Measurements from ENCODE around the gene PLD4. TPM values are rescaled to one million over a fixed set of nuclear protein-coding genes. Genes with fewer than 3 reads are reported as not detected.
A peak's percentile ranks its signal among the peaks of the same experiment; 100 is the strongest.
"Not testable (repeated sequence)": the region's sequence is repeated elsewhere in the genome, so short reads cannot be mapped to it uniquely, and the experiment has no call there.

PLD4 gene
- total and polyA plus RNA-seq, 9 donors, result 0.12 to 3.2 (median 1.0) TPM; not detected in 1

DNA sequence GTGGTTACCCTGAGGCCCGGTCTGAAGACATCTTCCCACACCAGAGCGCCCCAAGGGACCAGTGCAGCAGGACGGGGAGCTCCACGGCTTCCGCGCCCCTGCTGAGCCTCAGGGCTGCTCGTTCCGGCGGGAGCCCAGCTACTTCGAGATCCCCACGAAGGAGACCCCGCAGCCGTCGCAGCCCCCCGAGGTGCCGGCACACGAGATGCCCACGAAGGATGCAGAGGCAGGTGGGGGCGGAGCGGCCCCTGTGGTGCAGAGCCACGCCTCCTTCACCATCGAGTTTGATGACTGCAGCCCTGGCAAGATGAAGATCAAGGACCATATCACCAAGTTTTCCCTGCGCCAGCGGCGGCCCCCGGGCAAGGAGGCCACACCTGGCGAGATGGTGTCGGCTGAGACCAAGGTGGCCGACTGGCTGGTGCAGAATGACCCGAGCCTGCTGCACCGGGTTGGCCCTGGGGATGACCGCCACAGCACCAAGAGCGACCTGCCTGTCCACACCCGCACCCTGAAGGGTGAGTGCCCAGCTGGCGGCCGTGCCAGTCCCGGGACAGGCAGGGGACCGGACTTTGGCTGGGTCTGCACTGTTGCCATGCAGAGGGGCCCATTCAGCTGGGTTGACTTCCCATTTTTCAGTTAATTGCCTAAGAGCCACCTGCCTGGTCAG lies 41.6 kb upstream of the PLD4 start:
- WGBS, 3 donors, result 88 to 94% (median 92%) methylated on average over 37 to 38 of the region's 38 CpGs
- TF ChIP-seq POLR2A (IDR thresholded peaks at IDR 0.05), result no peak
- TF ChIP-seq, protein P1, sequence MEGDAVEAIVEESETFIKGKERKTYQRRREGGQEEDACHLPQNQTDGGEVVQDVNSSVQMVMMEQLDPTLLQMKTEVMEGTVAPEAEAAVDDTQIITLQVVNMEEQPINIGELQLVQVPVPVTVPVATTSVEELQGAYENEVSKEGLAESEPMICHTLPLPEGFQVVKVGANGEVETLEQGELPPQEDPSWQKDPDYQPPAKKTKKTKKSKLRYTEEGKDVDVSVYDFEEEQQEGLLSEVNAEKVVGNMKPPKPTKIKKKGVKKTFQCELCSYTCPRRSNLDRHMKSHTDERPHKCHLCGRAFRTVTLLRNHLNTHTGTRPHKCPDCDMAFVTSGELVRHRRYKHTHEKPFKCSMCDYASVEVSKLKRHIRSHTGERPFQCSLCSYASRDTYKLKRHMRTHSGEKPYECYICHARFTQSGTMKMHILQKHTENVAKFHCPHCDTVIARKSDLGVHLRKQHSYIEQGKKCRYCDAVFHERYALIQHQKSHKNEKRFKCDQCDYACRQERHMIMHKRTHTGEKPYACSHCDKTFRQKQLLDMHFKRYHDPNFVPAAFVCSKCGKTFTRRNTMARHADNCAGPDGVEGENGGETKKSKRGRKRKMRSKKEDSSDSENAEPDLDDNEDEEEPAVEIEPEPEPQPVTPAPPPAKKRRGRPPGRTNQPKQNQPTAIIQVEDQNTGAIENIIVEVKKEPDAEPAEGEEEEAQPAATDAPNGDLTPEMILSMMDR (IDR thresholded peaks at IDR 0.05), result no peak
- TF ChIP-seq EP300 (IDR thresholded peaks at IDR 0.05), result no peak
- no peaks in the 10 kb centered on the region for H3K36me3 ChIP-seq
- H3K27me3 ChIP-seq, result no peaks in the 10 kb centered on the region
- intact Hi-C loops (cut with DNase I), result no loop called here
- peak in 2 of 5 donors; percentile 7 to 19 for DNase-seq
- H3K9me3 ChIP-seq, result no peaks in the 10 kb centered on the region
- H3K4me1 ChIP-seq (ENCODE audit: insufficient read depth), result no peaks in the 10 kb centered on the region
- H3K27ac ChIP-seq, result no peak overlapping the region
- H3K4me3 ChIP-seq, result no peak overlapping the region

DNA sequence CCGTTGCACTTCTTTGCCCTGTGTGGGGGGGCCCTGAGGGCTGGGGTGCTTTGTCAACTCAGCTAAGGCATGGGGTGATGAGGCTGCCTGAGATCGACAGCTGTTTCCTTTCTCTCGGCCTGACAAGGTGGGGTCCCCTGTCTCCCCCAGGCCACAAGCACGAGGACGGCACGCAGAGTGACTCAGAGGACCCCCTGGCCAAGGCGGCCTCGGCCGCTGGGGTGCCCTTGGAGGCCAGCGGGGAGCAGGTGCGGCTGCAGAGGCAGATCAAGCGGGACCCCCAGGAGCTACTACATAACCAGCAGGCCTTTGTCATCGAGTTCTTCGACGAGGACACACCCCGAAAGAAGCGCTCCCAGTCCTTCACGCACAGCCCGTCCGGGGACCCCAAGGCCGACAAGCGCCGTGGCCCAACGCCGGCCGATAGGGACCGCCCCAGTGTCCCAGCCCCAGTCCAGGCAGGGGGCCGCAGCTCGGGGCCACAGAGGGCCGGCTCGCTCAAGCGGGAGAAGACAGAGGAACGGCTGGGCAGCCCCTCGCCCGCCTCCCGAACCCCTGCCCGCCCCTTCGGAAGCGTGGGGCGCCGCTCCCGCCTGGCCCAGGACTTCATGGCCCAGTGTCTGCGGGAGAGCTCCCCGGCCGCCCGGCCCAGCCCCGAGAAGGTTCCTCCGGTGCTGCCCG lies 40.9 kb upstream of the PLD4 start:
- H3K4me1 ChIP-seq (ENCODE audit: insufficient read depth), result no peaks in the 10 kb centered on the region
- H3K27me3 ChIP-seq, result no peaks in the 10 kb centered on the region
- H3K4me3 ChIP-seq, result no peak overlapping the region
- intact Hi-C loops (cut with DNase I), result no loop called here
- peak in 2 of 5 donors; percentile 6 to 20 for DNase-seq
- H3K9me3 ChIP-seq, result no peaks in the 10 kb centered on the region
- H3K36me3 ChIP-seq, result no peaks in the 10 kb centered on the region
- TF ChIP-seq POLR2A (IDR thresholded peaks at IDR 0.05) (no peak), EP300 (IDR thresholded peaks at IDR 0.05) (no peak)
- TF ChIP-seq, protein P1 (IDR thresholded peaks at IDR 0.05), result no peak
- no peak overlapping the region for H3K27ac ChIP-seq
- 91 to 93% (median 93%) methylated on average over 40 to 49 of the region's 49 CpGs for WGBS, 3 donors

DNA sequence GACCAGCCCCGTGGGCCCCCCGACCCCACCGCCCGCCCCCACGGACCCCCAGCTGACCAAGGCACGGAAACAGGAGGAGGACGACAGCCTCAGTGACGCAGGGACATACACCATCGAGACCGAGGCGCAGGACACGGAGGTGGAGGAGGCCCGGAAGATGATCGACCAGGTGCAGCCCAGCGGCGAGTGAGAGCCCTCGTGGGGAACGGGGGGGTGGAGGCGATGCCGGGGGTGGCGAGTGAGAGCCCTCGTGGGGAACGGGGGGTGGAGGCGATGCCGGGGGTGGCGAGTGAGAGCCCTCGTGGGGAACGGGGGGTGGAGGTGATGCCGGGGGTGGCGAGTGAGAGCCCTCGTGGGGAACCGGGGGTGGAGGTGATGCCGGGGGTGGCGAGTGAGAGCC lies 40.3 kb upstream of the PLD4 start:
- 87 to 92% (median 87%) methylated on average over 18 to 29 of the region's 34 CpGs for WGBS, 3 donors
- H3K9me3 ChIP-seq; H3K4me1 ChIP-seq (ENCODE audit: insufficient read depth); H3K4me3 ChIP-seq; H3K27me3 ChIP-seq; H3K36me3 ChIP-seq; H3K27ac ChIP-seq; intact Hi-C loops (cut with DNase I): not testable (repeated sequence)
- DNase-seq, result peak in 1 of 5 donors; percentile 26

DNA sequence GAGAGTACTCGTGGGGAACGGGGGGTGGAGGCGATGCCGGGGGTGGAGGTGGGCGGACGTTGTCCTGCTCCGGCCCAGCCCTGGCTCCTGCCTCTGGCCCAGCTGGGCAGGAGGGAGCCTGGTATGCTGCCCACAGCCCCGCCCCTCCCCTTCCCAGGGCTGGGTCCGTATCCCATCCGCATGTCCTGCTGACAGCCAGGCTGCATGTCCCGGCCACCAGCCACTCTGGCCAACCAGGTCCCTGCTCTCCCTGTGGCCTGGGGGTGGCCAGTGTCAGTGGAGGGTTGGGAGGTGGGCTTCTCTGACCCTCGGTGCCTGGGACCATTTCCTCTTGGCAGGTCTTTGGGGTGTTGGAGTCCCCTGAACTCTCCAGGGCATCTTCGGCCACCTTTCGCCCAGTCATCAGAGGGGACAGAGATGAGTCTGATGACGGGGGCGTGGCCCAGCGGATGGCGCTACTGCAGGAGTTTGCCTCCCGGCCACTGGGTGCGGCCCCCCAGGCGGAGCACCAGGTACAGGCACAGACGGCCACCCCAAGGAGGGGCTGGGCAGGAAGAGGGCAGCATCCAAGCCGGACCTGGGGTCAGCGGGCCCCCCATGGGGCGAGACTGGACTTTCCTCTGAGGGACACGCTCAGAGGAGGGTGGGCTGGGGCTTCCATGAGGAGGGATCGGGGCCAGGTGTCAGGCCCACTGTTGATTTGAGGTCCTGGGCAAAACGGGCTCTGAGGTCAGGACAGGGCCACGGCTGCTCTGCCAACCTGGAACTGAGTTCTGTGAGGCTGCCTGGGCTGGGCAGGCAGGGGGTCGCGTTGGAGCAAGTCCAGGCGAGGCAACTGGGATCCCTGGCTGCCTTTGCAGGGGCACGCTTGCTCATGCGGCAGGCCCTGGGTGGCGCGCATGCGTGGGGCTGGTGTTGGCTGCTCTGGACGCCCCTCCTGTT lies 39.4 kb upstream of the PLD4 start:
- TF ChIP-seq POLR2A (IDR thresholded peaks at IDR 0.05), result no peak
- H3K9me3 ChIP-seq, result no peaks in the 10 kb centered on the region
- peak in 4 of 5 donors; percentile 6 to 34 (median 18) for DNase-seq
- H3K27ac ChIP-seq, result no peak overlapping the region
- 90 to 93% (median 92%) methylated on average over 35 to 38 of the region's 38 CpGs for WGBS, 3 donors
- H3K36me3 ChIP-seq, result no peaks in the 10 kb centered on the region
- intact Hi-C loops (cut with DNase I), result no loop called here
- H3K4me1 ChIP-seq (ENCODE audit: insufficient read depth), result no peaks in the 10 kb centered on the region
- H3K27me3 ChIP-seq, result no peaks in the 10 kb centered on the region
- no peak overlapping the region for H3K4me3 ChIP-seq

DNA sequence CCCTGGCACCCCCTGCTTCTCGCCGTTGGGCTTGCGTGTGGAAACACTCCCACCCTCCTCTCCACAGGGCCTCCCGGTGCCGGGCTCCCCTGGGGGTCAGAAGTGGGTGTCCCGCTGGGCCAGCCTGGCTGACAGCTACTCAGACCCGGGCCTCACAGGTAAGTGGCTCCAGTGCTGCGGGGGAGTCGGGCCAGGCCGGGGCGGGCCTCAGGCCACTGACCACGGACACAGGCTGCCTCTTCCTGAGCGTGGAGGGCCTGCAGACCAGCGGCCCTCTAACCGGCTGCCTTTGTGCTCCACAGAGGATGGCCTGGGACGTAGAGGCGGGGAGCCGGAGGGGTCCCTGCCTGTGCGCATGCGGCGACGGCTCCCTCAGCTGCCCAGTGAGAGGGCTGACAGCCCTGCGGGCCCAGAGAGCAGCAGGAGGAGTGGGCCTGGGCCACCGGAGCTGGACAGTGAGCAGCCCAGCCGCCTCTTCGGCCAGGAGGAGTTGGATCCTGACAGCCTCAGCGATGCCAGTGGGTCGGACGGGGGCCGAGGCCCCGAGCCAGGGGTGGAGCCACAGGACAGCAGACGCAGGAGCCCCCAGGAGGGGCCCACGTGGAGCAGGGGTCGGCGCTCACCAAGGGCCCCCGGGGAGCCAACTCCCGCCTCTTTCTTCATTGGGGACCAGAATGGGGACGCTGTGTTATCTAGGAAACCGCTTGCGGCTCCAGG lies 38.5 kb upstream of the PLD4 start:
- intact Hi-C loops (cut with DNase I), result no loop called here
- no peaks in the 10 kb centered on the region for H3K27me3 ChIP-seq
- H3K36me3 ChIP-seq, result no peaks in the 10 kb centered on the region
- H3K27ac ChIP-seq, result no peak overlapping the region
- no peak overlapping the region for H3K4me3 ChIP-seq
- peak; percentile 5 to 20 (median 15) for DNase-seq
- H3K4me1 ChIP-seq (ENCODE audit: insufficient read depth), result no peaks in the 10 kb centered on the region
- TF ChIP-seq, protein P1 (IDR thresholded peaks at IDR 0.05), result no peak
- TF ChIP-seq POLR2A (IDR thresholded peaks at IDR 0.05), result no peak
- no peak for TF ChIP-seq EP300 (IDR thresholded peaks at IDR 0.05)
- H3K9me3 ChIP-seq, result no peaks in the 10 kb centered on the region
- 77 to 83% (median 83%) methylated on average over 11 to 40 of the region's 40 CpGs for WGBS, 3 donors
